Gastrocnemius medialis (tissue), 4 donors: ENCODE measurements around the gene NCK2.

Experiments
- POLR2A ChIP-seq, 2 donors: fragments of 450-650 bp; IDR thresholded peaks; one replicate each; pipeline ENCODE4 v1.6.1; 2017; ENCODE audit warnings: antibody characterized with exemption in 2 of 2, mild to moderate bottlenecking in 2 of 2, moderate library complexity in 2 of 2
- TF ChIP-seq, protein P1 (sequence below), 5 experiments: fragments of 450-650 bp in 3 of 5; fragments of 200-600 bp in 2 of 5; sonication (generic) in 2 of 5; IDR thresholded peaks in 4 of 5; conservative IDR thresholded peaks in 1 of 5; 1 replicate in 4 of 5; 2 replicates in 1 of 5; pipeline ENCODE4 v1.5.1; 2016 to 2019; ENCODE audit warnings: antibody characterized with exemption in 5 of 5, mild to moderate bottlenecking in 3 of 5, moderate library complexity in 3 of 5

DNA sequence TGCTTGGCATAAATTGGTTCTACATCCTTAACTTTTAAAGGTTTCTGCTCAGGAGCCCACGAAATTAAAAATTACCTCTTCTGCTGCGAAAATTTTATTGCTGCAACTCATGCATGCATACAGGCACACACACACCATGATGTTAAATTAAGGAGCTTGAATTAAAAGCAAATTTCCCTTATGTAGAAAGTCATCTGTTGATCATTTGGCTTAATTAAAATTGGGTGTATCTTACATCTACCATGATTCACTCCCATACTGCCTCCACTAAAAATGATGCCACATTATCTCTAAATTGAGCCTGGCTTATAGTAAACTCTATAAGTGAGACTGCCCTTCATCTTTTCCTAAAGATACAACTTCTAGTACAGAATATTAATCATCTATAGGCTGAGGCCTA is 145.4 kb downstream of the NCK2 start:
- TF ChIP-seq, protein P1, sequence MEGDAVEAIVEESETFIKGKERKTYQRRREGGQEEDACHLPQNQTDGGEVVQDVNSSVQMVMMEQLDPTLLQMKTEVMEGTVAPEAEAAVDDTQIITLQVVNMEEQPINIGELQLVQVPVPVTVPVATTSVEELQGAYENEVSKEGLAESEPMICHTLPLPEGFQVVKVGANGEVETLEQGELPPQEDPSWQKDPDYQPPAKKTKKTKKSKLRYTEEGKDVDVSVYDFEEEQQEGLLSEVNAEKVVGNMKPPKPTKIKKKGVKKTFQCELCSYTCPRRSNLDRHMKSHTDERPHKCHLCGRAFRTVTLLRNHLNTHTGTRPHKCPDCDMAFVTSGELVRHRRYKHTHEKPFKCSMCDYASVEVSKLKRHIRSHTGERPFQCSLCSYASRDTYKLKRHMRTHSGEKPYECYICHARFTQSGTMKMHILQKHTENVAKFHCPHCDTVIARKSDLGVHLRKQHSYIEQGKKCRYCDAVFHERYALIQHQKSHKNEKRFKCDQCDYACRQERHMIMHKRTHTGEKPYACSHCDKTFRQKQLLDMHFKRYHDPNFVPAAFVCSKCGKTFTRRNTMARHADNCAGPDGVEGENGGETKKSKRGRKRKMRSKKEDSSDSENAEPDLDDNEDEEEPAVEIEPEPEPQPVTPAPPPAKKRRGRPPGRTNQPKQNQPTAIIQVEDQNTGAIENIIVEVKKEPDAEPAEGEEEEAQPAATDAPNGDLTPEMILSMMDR (IDR thresholded peaks at IDR 0.05 in 4 of 5, conservative IDR thresholded peaks at IDR 0.05 in 1 of 5) = no peak
- TF ChIP-seq POLR2A (IDR thresholded peaks at IDR 0.05) = no peak
